ENCODE measurements around the gene XYLT1.

Gene XYLT1

GRCh38 chr16:17432901-17433576, 37.7 kb downstream of the XYLT1 start:
- Histone ChIP-seq H2BK12ac (ENCODE audit: low read length in 2 of 2) (no peak overlapping the region), H2BK15ac (ENCODE audit: low read depth, poor library complexity, severe bottlenecking) (no peak overlapping the region), H3K14ac (ENCODE audit: low read length in 2 of 2) (no peak overlapping the region), H3K9me3 (ENCODE audit: control insufficient read depth, low read length) (no peaks in the 10 kb centered on the region), H2BK120ac (ENCODE audit: low read depth, low read length) (no peak overlapping the region), H3K18ac (ENCODE audit: low read depth in 1 of 2, low read length in 2 of 2) (no peak overlapping the region), H2AFZ (ENCODE audit: low read depth, low read length) (no peak overlapping the region), H3K4me3 (ENCODE audit: insufficient read depth in 1 of 2, low read depth in 1 of 2, low read length in 2 of 2) (peak overlapping the region in 1 of 2 experiments; percentile 41), H2BK5ac (ENCODE audit: low read depth, low read length, poor library complexity, severe bottlenecking) (no peak overlapping the region), H3K27me3 (ENCODE audit: control insufficient read depth in 1 of 2, insufficient read depth in 1 of 2, low read length in 2 of 2) (no peaks in the 10 kb centered on the region), H3K23ac (ENCODE audit: low read length in 2 of 2) (no peak overlapping the region), H3K4me1 (ENCODE audit: control insufficient read depth, insufficient read depth, low read depth, low read length) (no peaks in the 10 kb centered on the region), H2AK5ac (ENCODE audit: low read length, severe bottlenecking) (no peak overlapping the region), H3K4ac (ENCODE audit: low read depth in 1 of 2, low read length in 2 of 2) (no peak overlapping the region), H3K79me1 (replicated peaks; ENCODE audit: low read length, poor library complexity, severe bottlenecking) (no peaks in the 10 kb centered on the region), H4K8ac (ENCODE audit: low read length) (no peak overlapping the region), H3K36me3 (ENCODE audit: control insufficient read depth in 1 of 2, insufficient read depth in 2 of 2, low read depth in 1 of 2, low read length in 2 of 2) (no peaks in the 10 kb centered on the region), H3K9ac (ENCODE audit: low read length) (peak overlapping the region; percentile 38), H3K27ac (ENCODE audit: low read length, poor library complexity, severe bottlenecking) (no peak overlapping the region), H4K91ac (ENCODE audit: low read length) (no peak overlapping the region), H3K4me2 (ENCODE audit: low read length, poor library complexity, severe bottlenecking) (no peak overlapping the region)
- WGBS, result 81% methylated on average over 9 of the region's 12 CpGs
- no peak for DNase-seq

- Histone ChIP-seq H3K36me3 (ENCODE audit: control insufficient read depth in 1 of 2, insufficient read depth in 2 of 2, low read depth in 1 of 2, low read length in 2 of 2) (no peaks in the 10 kb centered on the region), H2BK120ac (ENCODE audit: low read depth, low read length) (no peak overlapping the region), H3K4me2 (ENCODE audit: low read length, poor library complexity, severe bottlenecking) (no peak overlapping the region), H3K9ac (ENCODE audit: low read length) (no peak overlapping the region), H3K4me1 (ENCODE audit: control insufficient read depth, insufficient read depth, low read depth, low read length) (no peaks in the 10 kb centered on the region), H3K27ac (ENCODE audit: low read length, poor library complexity, severe bottlenecking) (no peak overlapping the region), H3K14ac (ENCODE audit: low read length in 2 of 2) (no peak overlapping the region), H3K4me3 (ENCODE audit: insufficient read depth in 1 of 2, low read depth in 1 of 2, low read length in 2 of 2) (no peak overlapping the region), H2BK12ac (ENCODE audit: low read length in 2 of 2) (no peak overlapping the region), H2AK5ac (ENCODE audit: low read length, severe bottlenecking) (no peak overlapping the region), H3K4ac (ENCODE audit: low read depth in 1 of 2, low read length in 2 of 2) (no peak overlapping the region), H4K91ac (ENCODE audit: low read length) (no peak overlapping the region), H2AFZ (ENCODE audit: low read depth, low read length) (no peak overlapping the region), H3K79me1 (replicated peaks; ENCODE audit: low read length, poor library complexity, severe bottlenecking) (no peaks in the 10 kb centered on the region), H3K23ac (ENCODE audit: low read length in 2 of 2) (no peak overlapping the region), H3K9me3 (ENCODE audit: control insufficient read depth, low read length) (no peaks in the 10 kb centered on the region), H3K27me3 (ENCODE audit: control insufficient read depth in 1 of 2, insufficient read depth in 1 of 2, low read length in 2 of 2) (no peaks in the 10 kb centered on the region), H3K18ac (ENCODE audit: low read depth in 1 of 2, low read length in 2 of 2) (no peak overlapping the region), H2BK15ac (ENCODE audit: low read depth, poor library complexity, severe bottlenecking) (no peak overlapping the region), H2BK5ac (ENCODE audit: low read depth, low read length, poor library complexity, severe bottlenecking) (no peak overlapping the region), H4K8ac (ENCODE audit: low read length) (no peak overlapping the region)
- DNase-seq, result no peak
- 72% methylated on average over 6 of the region's 8 CpGs for WGBS
Measured at GRCh38 chr16:17431968-17432625, 38.7 kb downstream of the XYLT1 start.

GRCh38 chr16:17431012-17431411, 39.7 kb downstream of the XYLT1 start:
- Histone ChIP-seq H2BK15ac (ENCODE audit: low read depth, poor library complexity, severe bottlenecking) (no peak overlapping the region), H2AFZ (ENCODE audit: low read depth, low read length) (no peak overlapping the region), H3K23ac (ENCODE audit: low read length in 2 of 2) (no peak overlapping the region), H3K36me3 (ENCODE audit: control insufficient read depth in 1 of 2, insufficient read depth in 2 of 2, low read depth in 1 of 2, low read length in 2 of 2) (no peaks in the 10 kb centered on the region), H3K18ac (ENCODE audit: low read depth in 1 of 2, low read length in 2 of 2) (no peak overlapping the region), H3K27ac (ENCODE audit: low read length, poor library complexity, severe bottlenecking) (no peak overlapping the region), H4K91ac (ENCODE audit: low read length) (no peak overlapping the region), H3K4me3 (ENCODE audit: insufficient read depth in 1 of 2, low read depth in 1 of 2, low read length in 2 of 2) (no peak overlapping the region), H3K79me1 (replicated peaks; ENCODE audit: low read length, poor library complexity, severe bottlenecking) (no peaks in the 10 kb centered on the region), H4K8ac (ENCODE audit: low read length) (no peak overlapping the region), H3K4me2 (ENCODE audit: low read length, poor library complexity, severe bottlenecking) (no peak overlapping the region), H3K14ac (ENCODE audit: low read length in 2 of 2) (no peak overlapping the region), H3K9me3 (ENCODE audit: control insufficient read depth, low read length) (no peaks in the 10 kb centered on the region), H3K9ac (ENCODE audit: low read length) (no peak overlapping the region), H2AK5ac (ENCODE audit: low read length, severe bottlenecking) (no peak overlapping the region), H3K4me1 (ENCODE audit: control insufficient read depth, insufficient read depth, low read depth, low read length) (no peaks in the 10 kb centered on the region), H2BK5ac (ENCODE audit: low read depth, low read length, poor library complexity, severe bottlenecking) (no peak overlapping the region), H2BK12ac (ENCODE audit: low read length in 2 of 2) (no peak overlapping the region), H3K4ac (ENCODE audit: low read depth in 1 of 2, low read length in 2 of 2) (no peak overlapping the region), H3K27me3 (ENCODE audit: control insufficient read depth in 1 of 2, insufficient read depth in 1 of 2, low read length in 2 of 2) (no peaks in the 10 kb centered on the region), H2BK120ac (ENCODE audit: low read depth, low read length) (no peak overlapping the region)
- WGBS, result 64% methylated on average over 8 of the region's 8 CpGs
- DNase-seq, result no peak

GRCh38 chr16:17426451-17426850, 44.3 kb downstream of the XYLT1 start:
- Histone ChIP-seq H2AFZ (ENCODE audit: low read depth, low read length) (no peak overlapping the region), H3K23ac (ENCODE audit: low read length in 2 of 2) (no peak overlapping the region), H3K18ac (ENCODE audit: low read depth in 1 of 2, low read length in 2 of 2) (no peak overlapping the region), H2BK5ac (ENCODE audit: low read depth, low read length, poor library complexity, severe bottlenecking) (no peak overlapping the region), H2BK15ac (ENCODE audit: low read depth, poor library complexity, severe bottlenecking) (no peak overlapping the region), H3K27ac (ENCODE audit: low read length, poor library complexity, severe bottlenecking) (no peak overlapping the region), H3K4me1 (ENCODE audit: control insufficient read depth, insufficient read depth, low read depth, low read length) (no peaks in the 10 kb centered on the region), H4K8ac (ENCODE audit: low read length) (no peak overlapping the region), H3K4ac (ENCODE audit: low read depth in 1 of 2, low read length in 2 of 2) (no peak overlapping the region), H3K9me3 (ENCODE audit: control insufficient read depth, low read length) (no peaks in the 10 kb centered on the region), H3K36me3 (ENCODE audit: control insufficient read depth in 1 of 2, insufficient read depth in 2 of 2, low read depth in 1 of 2, low read length in 2 of 2) (peaks cover 0 to under 1% of the 10 kb centered on the region in 2 experiments), H3K27me3 (ENCODE audit: control insufficient read depth in 1 of 2, insufficient read depth in 1 of 2, low read length in 2 of 2) (no peaks in the 10 kb centered on the region), H3K4me2 (ENCODE audit: low read length, poor library complexity, severe bottlenecking) (no peak overlapping the region), H4K91ac (ENCODE audit: low read length) (no peak overlapping the region), H2BK12ac (ENCODE audit: low read length in 2 of 2) (no peak overlapping the region), H3K79me1 (replicated peaks; ENCODE audit: low read length, poor library complexity, severe bottlenecking) (no peaks in the 10 kb centered on the region), H2BK120ac (ENCODE audit: low read depth, low read length) (no peak overlapping the region), H3K4me3 (ENCODE audit: insufficient read depth in 1 of 2, low read depth in 1 of 2, low read length in 2 of 2) (no peak overlapping the region), H2AK5ac (ENCODE audit: low read length, severe bottlenecking) (no peak overlapping the region), H3K14ac (ENCODE audit: low read length in 2 of 2) (no peak overlapping the region), H3K9ac (ENCODE audit: low read length) (no peak overlapping the region)
- 83% methylated on average over 2 of the region's 2 CpGs for WGBS
- DNase-seq, result no peak

Data from mesenchymal stem cell (in vitro differentiated cells and primary cell).